H1 (cell line): ENCODE measurements around the gene TNFSF12. TPM values are rescaled to one million over a fixed set of nuclear protein-coding genes. Genes with fewer than 3 reads are reported as not detected.

ENCODE experiments used
- CTCF ChIA-PET: fragments of 300-600 bp; sonication (Branson Sonifier 250); formaldehyde crosslinking; loops from one replicate; lab custom pipeline; 2021; ENCODE audit not compliant: partially characterized antibody; lab: Charles Lee
- POLR2A ChIA-PET: fragments of 300-600 bp; sonication (Branson Sonifier 250); formaldehyde crosslinking; loops from one replicate; lab custom pipeline; 2021; ENCODE audit warnings: inconsistent platforms; ENCODE audit not compliant: partially characterized antibody; lab: Charles Lee
- DNase-seq, 2 experiments: peaks; one replicate each; pipeline versions ENCODE4 v3.0.0 to v3.0.0-alpha.2; 2010 to 2022; ENCODE audit warnings: low spot score in 2 of 2, low read depth in 1 of 2, mixed read lengths in 1 of 2
- FAIRE-seq: peaks from 2 replicates; lab custom pipeline; 2011; peaks lifted over from hg19 to GRCh38; lab: Jason Lieb, UNC
- H2AFZ ChIP-seq: 2 replicates; pipeline ENCODE4 v1.8.1; 2012; ENCODE audit warnings: low read length, inconsistent platforms
- H2AK5ac ChIP-seq: 2 replicates; pipeline ENCODE4 v1.6.1; 2013; ENCODE audit warnings: low read depth, low read length
- H2BK120ac ChIP-seq: replicated peaks from 2 replicates; pipeline ENCODE3; 2013; ENCODE audit warnings: low read depth, low read length, inconsistent platforms
- H2BK12ac ChIP-seq: 2 replicates; pipeline ENCODE4 v1.6.1; 2013; ENCODE audit warnings: low read depth, low read length
- H2BK15ac ChIP-seq: 2 replicates; pipeline ENCODE4 v1.6.1; 2013; ENCODE audit warnings: low read length
- H2BK20ac ChIP-seq: 2 replicates; pipeline ENCODE4 v1.6.1; 2013; ENCODE audit warnings: low read length
- H2BK5ac ChIP-seq: 2 replicates; pipeline ENCODE4 v1.6.1; 2013; ENCODE audit warnings: low read depth, low read length
- H3K14ac ChIP-seq: 2 replicates; pipeline ENCODE4 v1.6.1; 2013; ENCODE audit warnings: inconsistent platforms; ENCODE audit not compliant: insufficient read length
- H3K18ac ChIP-seq: 2 replicates; pipeline ENCODE4 v1.6.1; 2013; ENCODE audit warnings: low read length; ENCODE audit errors: extremely low read depth
- H3K23ac ChIP-seq: 2 replicates; pipeline ENCODE4 v1.6.1; 2013; ENCODE audit warnings: inconsistent platforms; ENCODE audit not compliant: insufficient read length
- H3K23me2 ChIP-seq: 2 replicates; pipeline ENCODE4 v1.6.1; 2013; ENCODE audit warnings: low read depth, low read length
- H3K27ac ChIP-seq: 2 replicates; pipeline ENCODE4 v1.6.1; 2011; ENCODE audit warnings: low read depth, low read length, inconsistent platforms
- H3K27me3 ChIP-seq, 4 experiments: replicated peaks in 1 of 4; 1 replicate in 1 of 4; 2 replicates in 3 of 4; pipeline versions ENCODE4 v1.6.1 to v1.8.1; 2011 to 2013; ENCODE audit warnings: low read length in 3 of 4, mild to moderate bottlenecking in 3 of 4, inconsistent platforms in 2 of 4, mixed read lengths in 2 of 4, moderate library complexity in 1 of 4; ENCODE audit not compliant: control insufficient read depth in 3 of 4, insufficient read depth in 3 of 4; ENCODE audit errors: extremely low read depth in 1 of 4
- H3K36me3 ChIP-seq, 4 experiments: 2 replicates each; pipeline versions ENCODE4 v1.6.1 to v1.8.1; 2011 to 2013; ENCODE audit warnings: mild to moderate bottlenecking in 4 of 4, low read length in 3 of 4, moderate library complexity in 2 of 4, control low read depth in 1 of 4, inconsistent platforms in 1 of 4; ENCODE audit not compliant: insufficient read depth in 4 of 4, control insufficient read depth in 2 of 4
- H3K4ac ChIP-seq: replicated peaks from 2 replicates; pipeline ENCODE3; 2013; ENCODE audit warnings: low read length, low read depth, mixed read lengths, inconsistent platforms; ENCODE audit not compliant: insufficient read length
- H3K4me1 ChIP-seq, 4 experiments: replicated peaks in 1 of 4; 1 replicate in 1 of 4; 2 replicates in 3 of 4; pipeline versions ENCODE4 v1.6.1 to v1.8.1; 2011 to 2013; ENCODE audit warnings: low read length in 3 of 4, inconsistent platforms in 2 of 4, mixed read lengths in 1 of 4; ENCODE audit not compliant: insufficient read depth in 4 of 4, control insufficient read depth in 3 of 4
- H3K4me2 ChIP-seq, 2 experiments: 2 replicates each; pipeline versions ENCODE4 v1.6.1 to v1.8.1; 2011 to 2013; ENCODE audit warnings: low read depth in 2 of 2, low read length in 2 of 2, control low read depth in 1 of 2, inconsistent platforms in 1 of 2, mild to moderate bottlenecking in 1 of 2; ENCODE audit not compliant: insufficient read depth in 1 of 2
- H3K4me3 ChIP-seq, 4 experiments: fragments of 200-600, 300-600 bp in 1 of 4; sonication (generic), shearing (Covaris generic), sonication (Bioruptor Twin) in 1 of 4; 2 replicates each; pipeline versions ENCODE4 v1.5.1 to v1.8.1; 2011 to 2016; ENCODE audit warnings: low read length in 4 of 4, low read depth in 3 of 4, control low read depth in 2 of 4, inconsistent platforms in 2 of 4, mild to moderate bottlenecking in 2 of 4, mixed read lengths in 1 of 4, moderate library complexity in 1 of 4; ENCODE audit not compliant: insufficient read depth in 2 of 4; ENCODE audit errors: extremely low read depth in 1 of 4
- H3K56ac ChIP-seq: replicated peaks from 2 replicates; pipeline ENCODE3; 2013; ENCODE audit warnings: low read depth, mild to moderate bottlenecking, mixed read lengths, low read length, inconsistent platforms; ENCODE audit not compliant: insufficient read length
- H3K79me1 ChIP-seq: 2 replicates; pipeline ENCODE4 v1.6.1; 2013; ENCODE audit warnings: low read depth, low read length, control low read depth
- H3K79me2 ChIP-seq, 2 experiments: 2 replicates each; pipeline versions ENCODE4 v1.6.1 to v1.8.1; 2012 to 2013; ENCODE audit warnings: low read length in 2 of 2, mild to moderate bottlenecking in 2 of 2, inconsistent platforms in 1 of 2; ENCODE audit not compliant: insufficient read depth in 2 of 2, control insufficient read depth in 1 of 2
- H3K9ac ChIP-seq, 4 experiments: replicated peaks in 1 of 4; 1 replicate in 1 of 4; 2 replicates in 3 of 4; pipeline versions ENCODE4 v1.6.1 to v1.8.1; 2011 to 2013; ENCODE audit warnings: low read depth in 3 of 4, low read length in 3 of 4, control low read depth in 2 of 4, mild to moderate bottlenecking in 2 of 4, moderate library complexity in 2 of 4, inconsistent platforms in 1 of 4; ENCODE audit errors: extremely low read depth in 1 of 4
- H3K9me3 ChIP-seq, 2 experiments: 2 replicates each; pipeline versions ENCODE4 v1.6.1 to v1.8.1; 2012 to 2013; ENCODE audit warnings: mild to moderate bottlenecking in 2 of 2, moderate library complexity in 2 of 2, control low read depth in 1 of 2, inconsistent platforms in 1 of 2, low read depth in 1 of 2, low read length in 1 of 2, mixed read lengths in 1 of 2; ENCODE audit not compliant: insufficient read depth in 2 of 2
- H4K20me1 ChIP-seq, 2 experiments: replicated peaks in 1 of 2; 2 replicates each; pipeline versions ENCODE3 to v1.8.1; 2011 to 2013; ENCODE audit warnings: inconsistent platforms in 2 of 2, low read length in 2 of 2, mild to moderate bottlenecking in 1 of 2; ENCODE audit not compliant: insufficient read depth in 2 of 2, control insufficient read depth in 1 of 2
- H4K5ac ChIP-seq: 2 replicates; pipeline ENCODE4 v1.6.1; 2013; ENCODE audit warnings: low read length, low read depth, mixed read lengths, inconsistent platforms; ENCODE audit not compliant: insufficient read length
- H4K8ac ChIP-seq: 2 replicates; pipeline ENCODE4 v1.8.0; 2013; ENCODE audit warnings: mild to moderate bottlenecking, moderate library complexity, low read length, inconsistent platforms; ENCODE audit not compliant: insufficient read depth; ENCODE audit errors: extremely low read depth
- H4K91ac ChIP-seq: replicated peaks from 2 replicates; pipeline ENCODE3; 2013; ENCODE audit warnings: low read length, mixed read lengths, inconsistent platforms; ENCODE audit not compliant: insufficient read length
- CHD1 ChIP-seq: IDR thresholded peaks from 2 replicates; pipeline ENCODE4 v1.6.1; 2012; ENCODE audit warnings: low read depth, low read length, improper control_type of control experiment
- MAX ChIP-seq: IDR thresholded peaks from 2 replicates; pipeline ENCODE4 v1.6.1; 2012; ENCODE audit warnings: inconsistent platforms
- WGBS, 2 experiments: shearing (Covaris generic) in 1 of 2; methylation state at CpG; one replicate each; pipeline versions ENCODE4 v1.1.6 to v1.1.7; 2013 to 2015; ENCODE audit warnings: low lambda C conversion rate in 2 of 2, mixed read lengths in 2 of 2, inconsistent platforms in 1 of 2, low coverage in 1 of 2, missing lambda C conversion rate in 1 of 2; ENCODE audit not compliant: insufficient replicate concordance in 2 of 2, insufficient coverage in 1 of 2, insufficient read length in 1 of 2; ENCODE audit errors: extremely low coverage in 1 of 2, missing lambda C conversion rate in 1 of 2; 5-methylcytosine and 5-hydroxymethylcytosine counted together
- polyA plus RNA-seq, 7 experiments: library from polyadenylated mRNA; depleted of rRNA in 3 of 7; stranded (reverse) in 5 of 7; unstranded in 2 of 7; fragments of >200 nt in 5 of 7; fragments of 200-250 nt in 2 of 7; gene quantifications; 1 replicate in 5 of 7; 2 replicates in 1 of 7; 4 replicates in 1 of 7; pipeline versions ENCODE4 v1.2.1 to v1.2.3, GENCODE V29; 2011 to 2013; ENCODE audit warnings: missing spikeins in 2 of 7, mixed read lengths in 2 of 7
- total RNA-seq: library from RNA; stranded (reverse); fragmentation: NEBNext Ultra II Directional; extraction: Animal tissue kit (Norgen Biotek cat#: 25700); gene quantifications from 2 replicates; pipeline ENCODE4 v1.2.1, GENCODE V29; 2021

The TNFSF12 gene
- total and polyA plus RNA-seq, 2 of the 8 experiments (the other 6 are each of a cell fraction or from before 2014, with no cell fraction given) = 7.2 to 9.6 TPM

DNA sequence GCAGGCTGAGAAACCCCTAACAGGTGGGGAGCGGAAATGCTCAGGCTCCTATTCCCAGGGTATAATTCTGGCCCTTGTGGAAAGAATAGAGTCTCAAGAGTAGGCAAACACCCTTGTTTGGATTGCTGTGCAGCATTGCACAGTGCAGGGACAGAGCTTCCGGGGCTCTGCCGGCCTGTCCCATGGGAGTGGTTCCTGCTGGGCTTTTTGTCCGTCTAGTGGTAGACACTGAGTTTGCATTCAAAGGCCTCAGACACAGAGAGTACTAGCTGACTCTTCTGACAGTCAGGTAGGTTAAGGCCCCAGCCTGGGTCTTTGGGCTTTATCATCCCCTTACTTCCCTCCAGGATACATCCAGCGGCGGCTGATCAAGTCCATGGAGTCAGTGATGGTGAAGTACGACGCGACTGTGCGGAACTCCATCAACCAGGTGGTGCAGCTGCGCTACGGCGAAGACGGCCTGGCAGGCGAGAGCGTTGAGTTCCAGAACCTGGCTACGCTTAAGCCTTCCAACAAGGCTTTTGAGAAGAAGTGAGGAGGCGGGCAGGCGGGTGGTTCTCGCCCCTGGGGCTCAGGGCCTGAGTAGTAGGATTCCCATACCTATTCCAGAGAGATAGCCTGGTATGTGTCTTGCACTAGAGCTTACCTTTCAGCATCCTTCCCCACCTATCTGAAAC, 46.5 kb upstream of the TNFSF12 start:
- H3K14ac ChIP-seq = no peak overlapping the region
- H3K4me1 ChIP-seq = no peaks in the 10 kb centered on the region
- no peak overlapping the region for H4K91ac ChIP-seq
- H2AFZ ChIP-seq = no peak overlapping the region
- H3K79me2 ChIP-seq = no peaks in the 10 kb centered on the region
- no peak overlapping the region for H2BK5ac ChIP-seq
- no peak overlapping the region for H3K4ac ChIP-seq
- H3K36me3 ChIP-seq = peaks cover 54 to 93% (median 76%) of the 10 kb centered on the region in 4 experiments
- H3K56ac ChIP-seq = no peak overlapping the region
- H3K18ac ChIP-seq = no peak overlapping the region
- no peak overlapping the region for H3K4me3 ChIP-seq
- POLR2A ChIA-PET = interaction anchor here (0.8 to 4.4 kb wide), 6 partner anchors 10 to 147 kb away, joined by 3 to 18 read pairs (median 4); partner anchors contain the start of genes POLR2A and TMEM95
- H3K9ac ChIP-seq = no peak overlapping the region
- DNase-seq (no peak), FAIRE-seq (no peak)
- no peak overlapping the region for H4K8ac ChIP-seq
- H3K23ac ChIP-seq = no peak overlapping the region
- 97% methylated on average over 20 of the region's 20 CpGs; no CpG with 5 or more reads in 1 of the 2 experiments for WGBS, 2 experiments
- H3K9me3 ChIP-seq = no peaks in the 10 kb centered on the region
- H2BK120ac ChIP-seq = no peak overlapping the region
- H3K79me1 ChIP-seq = peaks cover 4% of the 10 kb centered on the region; the same call in 1 of the 2 replicates
- no peaks in the 10 kb centered on the region for H3K23me2 ChIP-seq
- H2BK15ac ChIP-seq = no peak overlapping the region
- H3K27ac ChIP-seq = no peak overlapping the region
- H4K5ac ChIP-seq = no peak overlapping the region
- H3K4me2 ChIP-seq = no peak overlapping the region
- no peaks in the 10 kb centered on the region for H3K27me3 ChIP-seq
- H2BK12ac ChIP-seq = no peak overlapping the region
- no peak overlapping the region for H2BK20ac ChIP-seq
- CTCF ChIA-PET = interaction anchor here (0.6 to 7.0 kb wide), 24 partner anchors 9 to 185 kb away, joined by 3 to 82 read pairs (median 3); partner anchors contain the start of genes SENP3, SPEM1 and TMEM95
- no peak overlapping the region for H2AK5ac ChIP-seq
- H4K20me1 ChIP-seq = peaks cover 8 to 11% of the 10 kb centered on the region in 2 experiments
- TF ChIP-seq MAX = no peak
- no peak for TF ChIP-seq CHD1
